RWPE1 (cell line): ENCODE results near the gene CUBN.

Experiments used
- CTCF ChIA-PET: fragments of 350-600 bp; sonication (Branson Sonifier 250); formaldehyde crosslinking; extraction: SDS; loops from one replicate; lab custom pipeline; 2021; lab: Yijun Ruan, JAX
- POLR2A ChIA-PET: fragments of 400-600 bp; formaldehyde crosslinking; extraction: SDS; loops from one replicate; lab custom pipeline; 2020; ENCODE audit warnings: antibody characterized with exemption; ENCODE audit not compliant: low non-redundant PET; lab: Yijun Ruan, JAX
- DNase-seq: peaks from one replicate; pipeline ENCODE4 v3.0.0; 2012; ENCODE audit warnings: low spot score
- H3K27ac ChIP-seq: fragments of 450-650 bp; 2 replicates; pipeline ENCODE4 v1.5.1; 2017
- CTCF ChIP-seq: fragments of 450-650 bp; conservative IDR thresholded peaks from 2 replicates; pipeline ENCODE4 v1.5.1; 2017; ENCODE audit warnings: low read depth, mild to moderate bottlenecking

The CUBN gene

GRCh38 chr10:17174626-17175025, 45.0 kb upstream of the CUBN start:
- TF ChIP-seq CTCF: no peak
- ChIA-PET CTCF (interaction anchor here (0.6 kb wide), 2 partner anchors 8 to 91 kb away, joined by 3 read pairs; no protein-coding TSS in a partner anchor), POLR2A (no interaction called here)
- DNase-seq: no peak
- H3K27ac ChIP-seq: no peak overlapping the region

- no peak for TF ChIP-seq CTCF
- no peak overlapping the region for H3K27ac ChIP-seq
- no peak for DNase-seq
- CTCF ChIA-PET: no interaction called here
- POLR2A ChIA-PET: no interaction called here
Measured at GRCh38 chr10:17171141-17171641, 41.6 kb upstream of the CUBN start.

- DNase-seq: no peak
- CTCF ChIA-PET: no interaction called here
- H3K27ac ChIP-seq: no peak overlapping the region
- TF ChIP-seq CTCF: no peak
- POLR2A ChIA-PET: no interaction called here
Measured at GRCh38 chr10:17169803-17170202, 40.2 kb upstream of the CUBN start.

- no peak for DNase-seq
- ChIA-PET POLR2A (no interaction called here), CTCF (interaction anchor here (0.5 to 0.6 kb wide), 3 partner anchors 8 to 276 kb away, joined by 3 read pairs; no protein-coding TSS in a partner anchor)
- no peak overlapping the region for H3K27ac ChIP-seq
- TF ChIP-seq CTCF: no peak
Measured at GRCh38 chr10:17166699-17167098, 37.1 kb upstream of the CUBN start.

GRCh38 chr10:17162828-17163227, 33.2 kb upstream of the CUBN start:
- ChIA-PET POLR2A (no interaction called here), CTCF (no interaction called here)

GRCh38 chr10:17161775-17162174, 32.2 kb upstream of the CUBN start:
- ChIA-PET CTCF (no interaction called here), POLR2A (no interaction called here)
- TF ChIP-seq CTCF: no peak
- no peak overlapping the region for H3K27ac ChIP-seq
- DNase-seq: no peak

More at GRCh38 chr10:17162828-17163227, 33.2 kb upstream of the CUBN start:
- no peak overlapping the region for H3K27ac ChIP-seq
- TF ChIP-seq CTCF: no peak
- DNase-seq: no peak
